GM23248 (cell line): ENCODE measurements around the gene GHR.

Source experiments
- EZH2 ChIP-seq: fragments of 200-600 bp; sonication (generic); IDR thresholded peaks from 2 replicates; pipeline ENCODE4 v1.6.1; 2018; ENCODE audit warnings: antibody characterized with exemption, mild to moderate bottlenecking; ENCODE audit not compliant: insufficient read depth, poor library complexity, severe bottlenecking
- EZH2phosphoT487 ChIP-seq: fragments of 200-600 bp; sonication (generic); IDR thresholded peaks from 2 replicates; pipeline ENCODE4 v1.6.1; 2018; ENCODE audit warnings: antibody characterized with exemption, moderate library complexity, mild to moderate bottlenecking, low read depth; ENCODE audit not compliant: insufficient read depth

DNA sequence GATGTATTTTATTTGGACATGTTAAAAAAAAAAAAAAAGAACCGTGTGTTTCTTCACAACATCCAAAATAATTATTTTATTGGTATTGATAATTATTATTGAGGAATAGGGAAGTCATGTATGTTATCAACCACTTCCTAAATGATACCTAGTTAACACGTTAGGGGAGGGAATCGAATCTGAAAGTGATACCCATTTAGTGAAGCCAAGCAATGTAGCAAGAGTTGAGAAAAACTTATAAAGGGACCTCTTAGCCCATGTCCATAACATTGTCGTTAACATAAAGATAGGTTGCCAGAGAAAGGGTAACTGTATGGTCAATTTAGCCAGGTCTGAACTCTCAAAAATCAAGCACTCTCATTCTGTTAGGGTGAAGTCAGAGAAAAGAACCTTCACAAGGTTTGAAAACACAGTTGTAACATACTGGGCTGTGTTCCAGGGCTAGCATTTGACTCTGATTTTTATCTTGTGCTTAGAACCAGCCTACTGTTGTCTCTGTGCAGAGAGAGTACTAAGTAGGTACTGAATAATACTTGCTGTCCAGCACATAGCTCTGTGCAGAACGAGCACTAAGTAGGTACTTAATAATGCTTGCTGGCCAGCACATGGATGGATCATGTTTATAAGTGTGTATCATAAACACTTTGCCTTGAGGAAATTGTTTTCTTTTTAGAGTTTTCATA lies 60.4 kb downstream of the GHR start:
- TF ChIP-seq EZH2 (no peak), EZH2phosphoT487 (no peak)
